ENCODE data around the gene NUMA1. TPM values are rescaled to one million over a fixed set of nuclear protein-coding genes. Genes with fewer than 3 reads are reported as not detected.

NUMA1 gene
- total and polyA plus RNA-seq, 9 of the 15 experiments (the other 6 are each of a cell fraction or from before 2014, with no cell fraction given), result 4.1 to 104 (median 51.2) TPM

DNA sequence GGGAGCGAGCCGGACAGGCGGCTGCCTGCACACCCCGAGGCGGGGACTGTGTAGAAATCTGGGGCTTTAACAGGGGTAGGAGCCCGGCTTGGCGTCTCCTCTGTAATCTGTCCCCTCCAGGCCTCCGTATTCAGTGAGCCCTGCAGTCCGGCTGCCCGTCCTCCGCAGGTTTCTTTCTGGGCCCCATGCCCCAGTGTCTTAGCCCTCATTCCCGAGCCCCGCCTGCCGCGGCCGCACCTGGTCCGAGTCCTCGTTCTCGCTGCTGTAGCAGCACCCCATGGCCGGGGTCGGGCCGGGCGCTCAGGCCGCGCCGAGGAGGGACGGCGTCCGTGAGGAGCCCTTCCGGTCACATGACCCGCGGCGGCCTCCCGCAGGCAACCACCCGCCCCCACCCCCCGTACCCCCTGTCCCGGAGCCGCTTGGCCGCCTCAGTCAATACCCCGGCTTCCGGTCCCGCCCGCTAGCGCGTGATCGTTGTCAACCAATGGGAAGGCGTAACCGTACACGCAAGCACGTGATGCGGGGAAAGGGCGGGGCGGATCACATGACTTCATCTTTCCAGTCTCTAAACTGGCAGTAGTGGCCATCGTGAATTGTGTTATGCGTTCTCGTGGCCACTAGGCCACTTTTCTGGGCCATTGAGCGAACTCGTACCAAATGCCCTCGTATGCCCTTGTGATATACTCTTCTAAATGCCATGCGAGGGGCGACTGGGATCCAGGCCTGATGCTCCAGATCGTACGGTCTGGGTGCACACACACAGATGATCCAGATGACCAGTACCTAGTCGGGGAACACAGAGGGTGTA, 22.8 kb upstream of the NUMA1 start, which contains the start of gene LAMTOR1 (continued):
- TF ChIP-seq, protein P1, sequence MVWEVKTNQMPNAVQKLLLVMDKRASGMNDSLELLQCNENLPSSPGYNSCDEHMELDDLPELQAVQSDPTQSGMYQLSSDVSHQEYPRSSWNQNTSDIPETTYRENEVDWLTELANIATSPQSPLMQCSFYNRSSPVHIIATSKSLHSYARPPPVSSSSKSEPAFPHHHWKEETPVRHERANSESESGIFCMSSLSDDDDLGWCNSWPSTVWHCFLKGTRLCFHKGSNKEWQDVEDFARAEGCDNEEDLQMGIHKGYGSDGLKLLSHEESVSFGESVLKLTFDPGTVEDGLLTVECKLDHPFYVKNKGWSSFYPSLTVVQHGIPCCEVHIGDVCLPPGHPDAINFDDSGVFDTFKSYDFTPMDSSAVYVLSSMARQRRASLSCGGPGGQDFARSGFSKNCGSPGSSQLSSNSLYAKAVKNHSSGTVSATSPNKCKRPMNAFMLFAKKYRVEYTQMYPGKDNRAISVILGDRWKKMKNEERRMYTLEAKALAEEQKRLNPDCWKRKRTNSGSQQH (CRISPR knock-in tag; IDR thresholded peaks at IDR 0.05), result peak; percentile 56; the same call in 1 of the 2 replicates
- peak in 1 of 2 experiments; percentile 59; a peak in 1 of 4 replicates for TF ChIP-seq RCOR1 (IDR thresholded peaks at IDR 0.05; ENCODE audit: borderline replicate concordance in 1 of 2, low read depth in 2 of 2, low read length in 2 of 2)
- TF ChIP-seq, protein P2, sequence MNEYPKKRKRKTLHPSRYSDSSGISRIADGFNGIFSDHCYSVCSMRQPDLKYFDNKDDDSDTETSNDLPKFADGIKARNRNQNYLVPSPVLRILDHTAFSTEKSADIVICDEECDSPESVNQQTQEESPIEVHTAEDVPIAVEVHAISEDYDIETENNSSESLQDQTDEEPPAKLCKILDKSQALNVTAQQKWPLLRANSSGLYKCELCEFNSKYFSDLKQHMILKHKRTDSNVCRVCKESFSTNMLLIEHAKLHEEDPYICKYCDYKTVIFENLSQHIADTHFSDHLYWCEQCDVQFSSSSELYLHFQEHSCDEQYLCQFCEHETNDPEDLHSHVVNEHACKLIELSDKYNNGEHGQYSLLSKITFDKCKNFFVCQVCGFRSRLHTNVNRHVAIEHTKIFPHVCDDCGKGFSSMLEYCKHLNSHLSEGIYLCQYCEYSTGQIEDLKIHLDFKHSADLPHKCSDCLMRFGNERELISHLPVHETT (CRISPR knock-in tag; conservative IDR thresholded peaks at IDR 0.05 in 1 of 2, IDR thresholded peaks at IDR 0.05 in 1 of 2), result peak in 1 of 2 experiments; percentile 95; a peak in 2 of 4 replicates
- TF ChIP-seq, protein P3, sequence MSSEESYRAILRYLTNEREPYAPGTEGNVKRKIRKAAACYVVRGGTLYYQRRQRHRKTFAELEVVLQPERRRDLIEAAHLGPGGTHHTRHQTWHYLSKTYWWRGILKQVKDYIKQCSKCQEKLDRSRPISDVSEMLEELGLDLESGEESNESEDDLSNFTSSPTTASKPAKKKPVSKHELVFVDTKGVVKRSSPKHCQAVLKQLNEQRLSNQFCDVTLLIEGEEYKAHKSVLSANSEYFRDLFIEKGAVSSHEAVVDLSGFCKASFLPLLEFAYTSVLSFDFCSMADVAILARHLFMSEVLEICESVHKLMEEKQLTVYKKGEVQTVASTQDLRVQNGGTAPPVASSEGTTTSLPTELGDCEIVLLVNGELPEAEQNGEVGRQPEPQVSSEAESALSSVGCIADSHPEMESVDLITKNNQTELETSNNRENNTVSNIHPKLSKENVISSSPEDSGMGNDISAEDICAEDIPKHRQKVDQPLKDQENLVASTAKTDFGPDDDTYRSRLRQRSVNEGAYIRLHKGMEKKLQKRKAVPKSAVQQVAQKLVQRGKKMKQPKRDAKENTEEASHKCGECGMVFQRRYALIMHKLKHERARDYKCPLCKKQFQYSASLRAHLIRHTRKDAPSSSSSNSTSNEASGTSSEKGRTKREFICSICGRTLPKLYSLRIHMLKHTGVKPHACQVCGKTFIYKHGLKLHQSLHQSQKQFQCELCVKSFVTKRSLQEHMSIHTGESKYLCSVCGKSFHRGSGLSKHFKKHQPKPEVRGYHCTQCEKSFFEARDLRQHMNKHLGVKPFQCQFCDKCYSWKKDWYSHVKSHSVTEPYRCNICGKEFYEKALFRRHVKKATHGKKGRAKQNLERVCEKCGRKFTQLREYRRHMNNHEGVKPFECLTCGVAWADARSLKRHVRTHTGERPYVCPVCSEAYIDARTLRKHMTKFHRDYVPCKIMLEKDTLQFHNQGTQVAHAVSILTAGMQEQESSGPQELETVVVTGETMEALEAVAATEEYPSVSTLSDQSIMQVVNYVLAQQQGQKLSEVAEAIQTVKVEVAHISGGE (CRISPR knock-in tag; IDR thresholded peaks at IDR 0.05), result peak; percentile 81 to 97 (median 82); a peak in 5 of 6 replicates
- TF ChIP-seq GABPA (tag; conservative IDR thresholded peaks at IDR 0.05; ENCODE audit: low read depth), result peak; percentile 95
- TF ChIP-seq MBD2 (IDR thresholded peaks at IDR 0.05; ENCODE audit: borderline replicate concordance, low read depth), result peak; percentile 44; the same call in 1 of the 2 replicates
- TF ChIP-seq L3MBTL2 (IDR thresholded peaks at IDR 0.05), result peak; percentile 93
- TF ChIP-seq SOX6 (IDR thresholded peaks at IDR 0.05), result peak; percentile 57; the same call in 1 of the 2 replicates
- TF ChIP-seq FUS (optimal IDR thresholded peaks at IDR 0.05; ENCODE audit: low read depth, low read length), result no peak
- TF ChIP-seq NFRKB (IDR thresholded peaks at IDR 0.05; ENCODE audit: low read depth), result peak; percentile 91
- TF ChIP-seq NRF1 (conservative IDR thresholded peaks at IDR 0.05 in 1 of 2, IDR thresholded peaks at IDR 0.05 in 1 of 2), result peak in 1 of 2 experiments; percentile 22; a peak in 1 of 4 replicates
- TF ChIP-seq WHSC1 (IDR thresholded peaks at IDR 0.05; ENCODE audit: low read length), result no peak
- TF ChIP-seq FOS (IDR thresholded peaks at IDR 0.05; ENCODE audit: extremely low read depth, insufficient read length), result peak; percentile 87
- TF ChIP-seq TAF9B (IDR thresholded peaks at IDR 0.05; ENCODE audit: partially characterized antibody), result peak; percentile 62
- TF ChIP-seq, protein P4, sequence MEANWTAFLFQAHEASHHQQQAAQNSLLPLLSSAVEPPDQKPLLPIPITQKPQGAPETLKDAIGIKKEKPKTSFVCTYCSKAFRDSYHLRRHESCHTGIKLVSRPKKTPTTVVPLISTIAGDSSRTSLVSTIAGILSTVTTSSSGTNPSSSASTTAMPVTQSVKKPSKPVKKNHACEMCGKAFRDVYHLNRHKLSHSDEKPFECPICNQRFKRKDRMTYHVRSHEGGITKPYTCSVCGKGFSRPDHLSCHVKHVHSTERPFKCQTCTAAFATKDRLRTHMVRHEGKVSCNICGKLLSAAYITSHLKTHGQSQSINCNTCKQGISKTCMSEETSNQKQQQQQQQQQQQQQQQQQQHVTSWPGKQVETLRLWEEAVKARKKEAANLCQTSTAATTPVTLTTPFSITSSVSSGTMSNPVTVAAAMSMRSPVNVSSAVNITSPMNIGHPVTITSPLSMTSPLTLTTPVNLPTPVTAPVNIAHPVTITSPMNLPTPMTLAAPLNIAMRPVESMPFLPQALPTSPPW (CRISPR knock-in tag; IDR thresholded peaks at IDR 0.05), result peak; percentile 99
- TF ChIP-seq, protein P5, sequence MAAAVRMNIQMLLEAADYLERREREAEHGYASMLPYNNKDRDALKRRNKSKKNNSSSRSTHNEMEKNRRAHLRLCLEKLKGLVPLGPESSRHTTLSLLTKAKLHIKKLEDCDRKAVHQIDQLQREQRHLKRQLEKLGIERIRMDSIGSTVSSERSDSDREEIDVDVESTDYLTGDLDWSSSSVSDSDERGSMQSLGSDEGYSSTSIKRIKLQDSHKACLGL (CRISPR knock-in tag; IDR thresholded peaks at IDR 0.05; ENCODE audit: borderline replicate concordance, poor library complexity, severe bottlenecking), result peak; percentile 39
- peak; percentile 24; the same call in 1 of the 2 replicates for TF ChIP-seq CBX1 (IDR thresholded peaks at IDR 0.05; ENCODE audit: low read depth)

Measured in K562 (cell line).